WTC11 (cell line): ENCODE measurements around the gene DAPK1. TPM values are rescaled to one million over a fixed set of nuclear protein-coding genes. Genes with fewer than 3 reads are reported as not detected.

Experiments
- ATAC-seq: fragments of 200-7000 bp; cut with Tn5 transposase; 2 replicates; pipeline ENCODE4 v1.10.0; 2021; ENCODE audit warnings: mild to moderate bottlenecking, moderate library complexity
- CTCF ChIA-PET: fragments of 300-600 bp; sonication (Branson Sonifier 250); formaldehyde crosslinking; loops from one replicate; lab custom pipeline; 2021; ENCODE audit warnings: antibody characterized with exemption; lab: Charles Lee
- POLR2A ChIA-PET: fragments of 350-600 bp; sonication (Branson Sonifier 250); formaldehyde crosslinking; loops from one replicate; lab custom pipeline; 2021; ENCODE audit warnings: antibody characterized with exemption; lab: Charles Lee
- DNase-seq: peaks from one replicate; pipeline ENCODE4 v3.0.0; 2021; ENCODE audit warnings: low spot score
- H3K27ac Mint-ChIP-seq: 2 replicates; pipeline ENCODE4 v1.8.0; 2021; ENCODE audit warnings: mixed read lengths
- H3K27me3 Mint-ChIP-seq: 2 replicates; pipeline ENCODE4 v1.8.0; 2021; ENCODE audit warnings: low read depth, mild to moderate bottlenecking, moderate library complexity, mixed read lengths
- H3K36me3 Mint-ChIP-seq: 2 replicates; pipeline ENCODE4 v1.8.0; 2021; ENCODE audit warnings: mixed read lengths
- H3K4me1 Mint-ChIP-seq: 2 replicates; pipeline ENCODE4 v1.8.0; 2022; ENCODE audit warnings: mixed read lengths
- H3K4me3 Mint-ChIP-seq: 2 replicates; pipeline ENCODE4 v1.8.0; 2021; ENCODE audit warnings: mild to moderate bottlenecking, moderate library complexity, mixed read lengths
- H3K9me3 Mint-ChIP-seq: 2 replicates; pipeline ENCODE4 v1.8.0; 2021; ENCODE audit warnings: mixed read lengths
- CREB1 ChIP-seq: sonication (generic); formaldehyde crosslinking; IDR thresholded peaks from 2 replicates; pipeline ENCODE4 v1.8.0; 2023; ENCODE audit warnings: mild to moderate bottlenecking, missing genetic modification reagents
- CREM ChIP-seq: sonication (generic); formaldehyde crosslinking; IDR thresholded peaks from 2 replicates; pipeline ENCODE4 v1.8.1; 2022; ENCODE audit warnings: mild to moderate bottlenecking, missing genetic modification reagents, moderate library complexity
- ESRRA ChIP-seq: sonication (generic); formaldehyde crosslinking; IDR thresholded peaks from 2 replicates; pipeline ENCODE4 v1.8.1; 2022; ENCODE audit warnings: mild to moderate bottlenecking, missing genetic modification reagents, borderline replicate concordance
- ETV6 ChIP-seq: sonication (generic); formaldehyde crosslinking; IDR thresholded peaks from 2 replicates; pipeline ENCODE4 v1.8.1; 2022; ENCODE audit warnings: mild to moderate bottlenecking, missing genetic modification reagents
- GABPB1 ChIP-seq: sonication (generic); formaldehyde crosslinking; IDR thresholded peaks from 2 replicates; pipeline ENCODE4 v1.8.1; 2023; ENCODE audit warnings: mild to moderate bottlenecking, missing genetic modification reagents
- GTF2I ChIP-seq: fragments of 250-450 bp; sonication (Bioruptor Pico); conservative IDR thresholded peaks from 2 replicates; pipeline ENCODE4 v1.4.0; 2021; ENCODE audit warnings: mild to moderate bottlenecking
- JUN ChIP-seq: sonication (generic); formaldehyde crosslinking; IDR thresholded peaks from 2 replicates; pipeline ENCODE4 v1.8.0; 2023; ENCODE audit warnings: mild to moderate bottlenecking, missing genetic modification reagents
- MXD4 ChIP-seq: fragments of 250-450 bp; sonication (Bioruptor Pico); IDR thresholded peaks from 2 replicates; pipeline ENCODE4 v1.8.0; 2021; ENCODE audit warnings: mild to moderate bottlenecking, moderate library complexity, borderline replicate concordance
- NFATC4 ChIP-seq: fragments of 250-450 bp; sonication (Bioruptor Pico); IDR thresholded peaks from 2 replicates; pipeline ENCODE4 v1.9.0; 2021; ENCODE audit warnings: mild to moderate bottlenecking
- NFYB ChIP-seq: sonication (generic); formaldehyde crosslinking; conservative IDR thresholded peaks from 2 replicates; pipeline ENCODE4 v1.8.0; 2022; ENCODE audit warnings: low read depth, missing genetic modification reagents
- NR1H2 ChIP-seq: sonication (generic); formaldehyde crosslinking; IDR thresholded peaks from 2 replicates; pipeline ENCODE4 v1.9.0; 2021; ENCODE audit warnings: mild to moderate bottlenecking, moderate library complexity, missing genetic modification reagents
- NR2C2 ChIP-seq: sonication (generic); formaldehyde crosslinking; IDR thresholded peaks from 2 replicates; pipeline ENCODE4 v1.8.0; 2022; ENCODE audit warnings: mild to moderate bottlenecking, missing genetic modification reagents
- RORB ChIP-seq: fragments of 250-450 bp; sonication (Bioruptor Pico); IDR thresholded peaks from 2 replicates; pipeline ENCODE4 v1.9.0; 2021; ENCODE audit warnings: mild to moderate bottlenecking
- SMAD3 ChIP-seq: sonication (generic); formaldehyde crosslinking; IDR thresholded peaks from 2 replicates; pipeline ENCODE4 v1.8.0; 2022; ENCODE audit warnings: missing genetic modification reagents, mild to moderate bottlenecking, borderline replicate concordance
- SP1 ChIP-seq: sonication (generic); formaldehyde crosslinking; conservative IDR thresholded peaks from 2 replicates; pipeline ENCODE4 v1.8.1; 2022; ENCODE audit warnings: missing genetic modification reagents
- TCF7 ChIP-seq: sonication (generic); formaldehyde crosslinking; IDR thresholded peaks from 2 replicates; pipeline ENCODE4 v1.8.0; 2022; ENCODE audit warnings: mild to moderate bottlenecking, low read depth, missing genetic modification reagents, moderate library complexity
- TP53 ChIP-seq: sonication (generic); formaldehyde crosslinking; IDR thresholded peaks from 2 replicates; pipeline ENCODE4 v1.8.1; 2023; ENCODE audit warnings: mild to moderate bottlenecking, missing genetic modification reagents
- ZNF121 ChIP-seq: sonication (generic); formaldehyde crosslinking; IDR thresholded peaks from 2 replicates; pipeline ENCODE4 v1.8.0; 2023; ENCODE audit warnings: missing genetic modification reagents
- ZNF138 ChIP-seq: sonication (generic); formaldehyde crosslinking; conservative IDR thresholded peaks from 2 replicates; pipeline ENCODE4 v1.8.1; 2022; ENCODE audit warnings: mild to moderate bottlenecking, moderate library complexity, missing genetic modification reagents
- ZNF396 ChIP-seq: fragments of 250-450 bp; sonication (Bioruptor Pico); IDR thresholded peaks from 2 replicates; pipeline ENCODE4 v1.8.0; 2021; ENCODE audit warnings: mild to moderate bottlenecking, moderate library complexity, borderline replicate concordance
- ZNF423 ChIP-seq: fragments of 250-450 bp; sonication (Bioruptor Pico); IDR thresholded peaks from 2 replicates; pipeline ENCODE4 v2.1.2; 2022; ENCODE audit warnings: mild to moderate bottlenecking, moderate library complexity
- total RNA-seq: library from RNA; stranded (reverse); gene quantifications from 3 replicates; pipeline ENCODE4 v1.2.3, GENCODE V29; 2021
- TF ChIP-seq, protein P1 (sequence below): fragments of 250-450 bp; sonication (Bioruptor Pico); IDR thresholded peaks from 2 replicates; pipeline ENCODE4 v1.9.0; 2021; ENCODE audit warnings: mild to moderate bottlenecking
- TF ChIP-seq, protein P2 (sequence below): fragments of 250-450 bp; sonication (Bioruptor Pico); IDR thresholded peaks from 2 replicates; pipeline ENCODE4 v1.8.0; 2021; ENCODE audit warnings: mild to moderate bottlenecking
- TF ChIP-seq, protein P3 (sequence below): sonication (generic); formaldehyde crosslinking; IDR thresholded peaks from 2 replicates; pipeline ENCODE4 v1.8.0; 2022; ENCODE audit warnings: mild to moderate bottlenecking, missing genetic modification reagents
- TF ChIP-seq, protein P4 (sequence below): sonication (generic); formaldehyde crosslinking; IDR thresholded peaks from 2 replicates; pipeline ENCODE4 v1.8.1; 2023; ENCODE audit warnings: mild to moderate bottlenecking, missing genetic modification reagents, moderate library complexity
- TF ChIP-seq, protein P5 (sequence below): sonication (generic); formaldehyde crosslinking; IDR thresholded peaks from 2 replicates; pipeline ENCODE4 v1.8.0; 2022; ENCODE audit warnings: mild to moderate bottlenecking, missing genetic modification reagents
- TF ChIP-seq, protein P6 (sequence below): sonication (generic); formaldehyde crosslinking; IDR thresholded peaks from 2 replicates; pipeline ENCODE4 v1.8.0; 2022; ENCODE audit warnings: mild to moderate bottlenecking, missing genetic modification reagents

The DAPK1 gene
- total RNA-seq, 1 experiment from 2014 or later, result 129 TPM

DNA sequence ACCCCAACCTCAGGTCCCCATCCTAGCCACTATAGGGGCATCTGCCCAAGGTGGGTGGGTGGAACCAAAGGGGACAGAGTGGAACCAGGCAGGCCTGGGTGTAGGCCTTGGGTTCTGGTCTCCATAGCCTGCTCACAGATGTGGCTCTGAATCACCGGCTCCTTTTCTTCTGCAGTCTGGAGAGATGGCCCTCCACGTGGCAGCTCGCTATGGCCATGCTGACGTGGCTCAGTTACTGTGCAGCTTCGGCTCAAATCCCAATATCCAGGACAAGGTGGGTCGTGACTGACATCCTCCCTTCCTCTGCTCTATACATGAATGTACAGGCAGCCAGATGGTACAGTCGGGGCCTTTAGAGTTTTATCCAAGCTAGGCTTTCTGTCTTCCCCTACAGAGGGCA is 150.9 kb downstream of the DAPK1 start:
- Mint-ChIP-seq H3K27me3 (no peaks in the 10 kb centered on the region), H3K27ac (no peak overlapping the region), H3K4me3 (no peak overlapping the region), H3K4me1 (peaks cover 15% of the 10 kb centered on the region), H3K9me3 (no peaks in the 10 kb centered on the region), H3K36me3 (peaks cover 72% of the 10 kb centered on the region)
- DNase-seq, result no peak
- TF ChIP-seq SMAD3, result no peak
- no peak for TF ChIP-seq NR2C2 (CRISPR knock-in tag)
- TF ChIP-seq, protein P1, sequence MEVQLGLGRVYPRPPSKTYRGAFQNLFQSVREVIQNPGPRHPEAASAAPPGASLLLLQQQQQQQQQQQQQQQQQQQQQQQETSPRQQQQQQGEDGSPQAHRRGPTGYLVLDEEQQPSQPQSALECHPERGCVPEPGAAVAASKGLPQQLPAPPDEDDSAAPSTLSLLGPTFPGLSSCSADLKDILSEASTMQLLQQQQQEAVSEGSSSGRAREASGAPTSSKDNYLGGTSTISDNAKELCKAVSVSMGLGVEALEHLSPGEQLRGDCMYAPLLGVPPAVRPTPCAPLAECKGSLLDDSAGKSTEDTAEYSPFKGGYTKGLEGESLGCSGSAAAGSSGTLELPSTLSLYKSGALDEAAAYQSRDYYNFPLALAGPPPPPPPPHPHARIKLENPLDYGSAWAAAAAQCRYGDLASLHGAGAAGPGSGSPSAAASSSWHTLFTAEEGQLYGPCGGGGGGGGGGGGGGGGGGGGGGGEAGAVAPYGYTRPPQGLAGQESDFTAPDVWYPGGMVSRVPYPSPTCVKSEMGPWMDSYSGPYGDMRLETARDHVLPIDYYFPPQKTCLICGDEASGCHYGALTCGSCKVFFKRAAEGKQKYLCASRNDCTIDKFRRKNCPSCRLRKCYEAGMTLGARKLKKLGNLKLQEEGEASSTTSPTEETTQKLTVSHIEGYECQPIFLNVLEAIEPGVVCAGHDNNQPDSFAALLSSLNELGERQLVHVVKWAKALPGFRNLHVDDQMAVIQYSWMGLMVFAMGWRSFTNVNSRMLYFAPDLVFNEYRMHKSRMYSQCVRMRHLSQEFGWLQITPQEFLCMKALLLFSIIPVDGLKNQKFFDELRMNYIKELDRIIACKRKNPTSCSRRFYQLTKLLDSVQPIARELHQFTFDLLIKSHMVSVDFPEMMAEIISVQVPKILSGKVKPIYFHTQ (CRISPR knock-in tag), result no peak
- TF ChIP-seq, protein P2, sequence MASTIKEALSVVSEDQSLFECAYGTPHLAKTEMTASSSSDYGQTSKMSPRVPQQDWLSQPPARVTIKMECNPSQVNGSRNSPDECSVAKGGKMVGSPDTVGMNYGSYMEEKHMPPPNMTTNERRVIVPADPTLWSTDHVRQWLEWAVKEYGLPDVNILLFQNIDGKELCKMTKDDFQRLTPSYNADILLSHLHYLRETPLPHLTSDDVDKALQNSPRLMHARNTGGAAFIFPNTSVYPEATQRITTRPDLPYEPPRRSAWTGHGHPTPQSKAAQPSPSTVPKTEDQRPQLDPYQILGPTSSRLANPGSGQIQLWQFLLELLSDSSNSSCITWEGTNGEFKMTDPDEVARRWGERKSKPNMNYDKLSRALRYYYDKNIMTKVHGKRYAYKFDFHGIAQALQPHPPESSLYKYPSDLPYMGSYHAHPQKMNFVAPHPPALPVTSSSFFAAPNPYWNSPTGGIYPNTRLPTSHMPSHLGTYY (CRISPR knock-in tag), result no peak
- no peak for TF ChIP-seq ZNF396 (CRISPR knock-in tag)
- TF ChIP-seq, protein P3, sequence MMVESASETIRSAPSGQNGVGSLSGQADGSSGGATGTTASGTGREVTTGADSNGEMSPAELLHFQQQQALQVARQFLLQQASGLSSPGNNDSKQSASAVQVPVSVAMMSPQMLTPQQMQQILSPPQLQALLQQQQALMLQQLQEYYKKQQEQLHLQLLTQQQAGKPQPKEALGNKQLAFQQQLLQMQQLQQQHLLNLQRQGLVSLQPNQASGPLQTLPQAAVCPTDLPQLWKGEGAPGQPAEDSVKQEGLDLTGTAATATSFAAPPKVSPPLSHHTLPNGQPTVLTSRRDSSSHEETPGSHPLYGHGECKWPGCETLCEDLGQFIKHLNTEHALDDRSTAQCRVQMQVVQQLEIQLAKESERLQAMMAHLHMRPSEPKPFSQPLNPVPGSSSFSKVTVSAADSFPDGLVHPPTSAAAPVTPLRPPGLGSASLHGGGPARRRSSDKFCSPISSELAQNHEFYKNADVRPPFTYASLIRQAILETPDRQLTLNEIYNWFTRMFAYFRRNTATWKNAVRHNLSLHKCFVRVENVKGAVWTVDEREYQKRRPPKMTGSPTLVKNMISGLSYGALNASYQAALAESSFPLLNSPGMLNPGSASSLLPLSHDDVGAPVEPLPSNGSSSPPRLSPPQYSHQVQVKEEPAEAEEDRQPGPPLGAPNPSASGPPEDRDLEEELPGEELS (CRISPR knock-in tag), result no peak
- TF ChIP-seq ETV6 (CRISPR knock-in tag), result no peak
- TF ChIP-seq, protein P4, sequence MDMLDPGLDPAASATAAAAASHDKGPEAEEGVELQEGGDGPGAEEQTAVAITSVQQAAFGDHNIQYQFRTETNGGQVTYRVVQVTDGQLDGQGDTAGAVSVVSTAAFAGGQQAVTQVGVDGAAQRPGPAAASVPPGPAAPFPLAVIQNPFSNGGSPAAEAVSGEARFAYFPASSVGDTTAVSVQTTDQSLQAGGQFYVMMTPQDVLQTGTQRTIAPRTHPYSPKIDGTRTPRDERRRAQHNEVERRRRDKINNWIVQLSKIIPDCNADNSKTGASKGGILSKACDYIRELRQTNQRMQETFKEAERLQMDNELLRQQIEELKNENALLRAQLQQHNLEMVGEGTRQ (CRISPR knock-in tag), result no peak
- no peak for TF ChIP-seq NFYB (CRISPR knock-in tag)
- TF ChIP-seq ESRRA (CRISPR knock-in tag), result no peak
- no peak for TF ChIP-seq TP53
- no peak for TF ChIP-seq GTF2I (CRISPR knock-in tag)
- TF ChIP-seq ZNF121 (CRISPR knock-in tag), result no peak
- no peak for TF ChIP-seq TCF7
- POLR2A ChIA-PET, result no interaction called here
- CTCF ChIA-PET, result no interaction called here
- no peak for ATAC-seq

DNA sequence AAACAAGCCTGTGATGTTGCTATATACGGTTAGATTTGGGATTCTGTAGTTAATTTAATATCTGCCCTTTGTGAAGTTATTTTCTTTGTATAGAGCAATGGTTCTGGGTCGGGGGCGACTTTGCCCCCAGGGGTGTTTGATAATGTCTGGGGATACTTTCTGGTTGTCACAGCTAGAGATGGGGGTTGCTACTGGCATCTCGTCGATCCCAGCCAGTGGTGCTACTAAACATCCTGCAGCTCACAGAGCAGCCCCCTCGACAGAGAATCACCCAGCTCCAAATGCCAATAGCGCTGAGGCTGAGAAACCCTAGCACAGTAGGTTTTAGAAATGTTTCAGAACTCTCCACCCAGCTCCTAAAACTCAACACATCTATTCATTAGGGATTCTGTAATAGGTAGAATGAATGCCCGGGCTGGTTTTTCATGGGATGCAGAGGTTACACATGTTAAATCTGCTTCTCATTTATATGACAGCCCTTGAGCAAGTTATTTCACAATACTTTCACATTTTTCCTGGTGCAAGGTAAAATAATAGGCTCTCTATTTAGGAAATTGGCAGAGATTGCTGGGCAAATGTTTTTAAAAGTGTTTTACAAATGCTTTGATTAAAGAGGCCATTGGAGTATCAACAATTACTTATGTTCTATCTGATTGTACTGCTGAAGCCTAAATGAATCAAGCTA is 153.1 kb downstream of the DAPK1 start:
- ChIA-PET CTCF (no interaction called here), POLR2A (no interaction called here)
- Mint-ChIP-seq H3K27ac (no peak overlapping the region), H3K4me3 (no peak overlapping the region), H3K36me3 (peaks cover 68% of the 10 kb centered on the region), H3K9me3 (no peaks in the 10 kb centered on the region), H3K27me3 (no peaks in the 10 kb centered on the region), H3K4me1 (peaks cover 3% of the 10 kb centered on the region)
- ATAC-seq, result no peak
- no peak for DNase-seq
- TF ChIP-seq, protein P5, sequence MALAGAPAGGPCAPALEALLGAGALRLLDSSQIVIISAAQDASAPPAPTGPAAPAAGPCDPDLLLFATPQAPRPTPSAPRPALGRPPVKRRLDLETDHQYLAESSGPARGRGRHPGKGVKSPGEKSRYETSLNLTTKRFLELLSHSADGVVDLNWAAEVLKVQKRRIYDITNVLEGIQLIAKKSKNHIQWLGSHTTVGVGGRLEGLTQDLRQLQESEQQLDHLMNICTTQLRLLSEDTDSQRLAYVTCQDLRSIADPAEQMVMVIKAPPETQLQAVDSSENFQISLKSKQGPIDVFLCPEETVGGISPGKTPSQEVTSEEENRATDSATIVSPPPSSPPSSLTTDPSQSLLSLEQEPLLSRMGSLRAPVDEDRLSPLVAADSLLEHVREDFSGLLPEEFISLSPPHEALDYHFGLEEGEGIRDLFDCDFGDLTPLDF (CRISPR knock-in tag), result no peak
- no peak for TF ChIP-seq CREM (CRISPR knock-in tag)
- TF ChIP-seq JUN (CRISPR knock-in tag), result no peak
- no peak for TF ChIP-seq ZNF423
- no peak for TF ChIP-seq RORB (CRISPR knock-in tag)
- no peak for TF ChIP-seq GABPB1 (CRISPR knock-in tag)
- no peak for TF ChIP-seq SP1 (CRISPR knock-in tag)
- no peak for TF ChIP-seq MXD4 (CRISPR knock-in tag)
- TF ChIP-seq CREB1 (CRISPR knock-in tag), result no peak
- TF ChIP-seq ZNF138, result no peak
- TF ChIP-seq, protein P6, sequence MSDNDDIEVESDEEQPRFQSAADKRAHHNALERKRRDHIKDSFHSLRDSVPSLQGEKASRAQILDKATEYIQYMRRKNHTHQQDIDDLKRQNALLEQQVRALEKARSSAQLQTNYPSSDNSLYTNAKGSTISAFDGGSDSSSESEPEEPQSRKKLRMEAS (CRISPR knock-in tag), result no peak
- no peak for TF ChIP-seq NFATC4 (CRISPR knock-in tag)
- no peak for TF ChIP-seq NR1H2 (CRISPR knock-in tag)
